ENCODE measurements around the gene ABI1.

DNA sequence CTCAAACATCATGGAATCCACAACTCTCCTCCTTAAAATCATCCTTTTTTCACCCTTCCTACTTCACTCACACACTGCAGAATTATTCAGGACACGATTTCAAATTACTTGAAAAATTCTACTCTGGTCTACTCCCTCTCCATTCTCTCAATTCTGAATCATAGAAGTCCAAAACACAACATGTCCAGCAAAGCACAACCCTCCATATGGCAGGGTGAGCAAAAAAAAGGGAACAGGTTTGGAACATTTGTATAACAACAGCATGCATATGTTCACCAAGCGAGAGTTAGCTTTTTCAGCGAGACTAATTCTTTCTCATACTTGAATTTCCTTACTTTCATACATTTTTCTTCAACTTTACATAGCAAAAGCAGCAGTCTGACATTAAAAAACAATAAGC is 73.4 kb downstream of the ABI1 start:
- TF ChIP-seq ZFX (CRISPR knock-in tag; IDR thresholded peaks at IDR 0.05) (no peak), ZNF561 (CRISPR knock-in tag; conservative IDR thresholded peaks at IDR 0.05) (no peak), TBP (optimal IDR thresholded peaks at IDR 0.05; ENCODE audit: low read depth, low read length) (no peak), ZZZ3 (IDR thresholded peaks at IDR 0.05) (no peak), ZBED1 (IDR thresholded peaks at IDR 0.05) (no peak), ZNF24 (IDR thresholded peaks at IDR 0.05) (no peak), ZNF184 (CRISPR knock-in tag; IDR thresholded peaks at IDR 0.05) (no peak)
- TF ChIP-seq, protein P1, sequence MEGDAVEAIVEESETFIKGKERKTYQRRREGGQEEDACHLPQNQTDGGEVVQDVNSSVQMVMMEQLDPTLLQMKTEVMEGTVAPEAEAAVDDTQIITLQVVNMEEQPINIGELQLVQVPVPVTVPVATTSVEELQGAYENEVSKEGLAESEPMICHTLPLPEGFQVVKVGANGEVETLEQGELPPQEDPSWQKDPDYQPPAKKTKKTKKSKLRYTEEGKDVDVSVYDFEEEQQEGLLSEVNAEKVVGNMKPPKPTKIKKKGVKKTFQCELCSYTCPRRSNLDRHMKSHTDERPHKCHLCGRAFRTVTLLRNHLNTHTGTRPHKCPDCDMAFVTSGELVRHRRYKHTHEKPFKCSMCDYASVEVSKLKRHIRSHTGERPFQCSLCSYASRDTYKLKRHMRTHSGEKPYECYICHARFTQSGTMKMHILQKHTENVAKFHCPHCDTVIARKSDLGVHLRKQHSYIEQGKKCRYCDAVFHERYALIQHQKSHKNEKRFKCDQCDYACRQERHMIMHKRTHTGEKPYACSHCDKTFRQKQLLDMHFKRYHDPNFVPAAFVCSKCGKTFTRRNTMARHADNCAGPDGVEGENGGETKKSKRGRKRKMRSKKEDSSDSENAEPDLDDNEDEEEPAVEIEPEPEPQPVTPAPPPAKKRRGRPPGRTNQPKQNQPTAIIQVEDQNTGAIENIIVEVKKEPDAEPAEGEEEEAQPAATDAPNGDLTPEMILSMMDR (IDR thresholded peaks at IDR 0.05 in 2 of 3, conservative IDR thresholded peaks at IDR 0.05 in 1 of 3; ENCODE audit: insufficient read depth in 2 of 3, low read depth in 1 of 3, low read length in 3 of 3), result no peak
- TF ChIP-seq, protein P2, sequence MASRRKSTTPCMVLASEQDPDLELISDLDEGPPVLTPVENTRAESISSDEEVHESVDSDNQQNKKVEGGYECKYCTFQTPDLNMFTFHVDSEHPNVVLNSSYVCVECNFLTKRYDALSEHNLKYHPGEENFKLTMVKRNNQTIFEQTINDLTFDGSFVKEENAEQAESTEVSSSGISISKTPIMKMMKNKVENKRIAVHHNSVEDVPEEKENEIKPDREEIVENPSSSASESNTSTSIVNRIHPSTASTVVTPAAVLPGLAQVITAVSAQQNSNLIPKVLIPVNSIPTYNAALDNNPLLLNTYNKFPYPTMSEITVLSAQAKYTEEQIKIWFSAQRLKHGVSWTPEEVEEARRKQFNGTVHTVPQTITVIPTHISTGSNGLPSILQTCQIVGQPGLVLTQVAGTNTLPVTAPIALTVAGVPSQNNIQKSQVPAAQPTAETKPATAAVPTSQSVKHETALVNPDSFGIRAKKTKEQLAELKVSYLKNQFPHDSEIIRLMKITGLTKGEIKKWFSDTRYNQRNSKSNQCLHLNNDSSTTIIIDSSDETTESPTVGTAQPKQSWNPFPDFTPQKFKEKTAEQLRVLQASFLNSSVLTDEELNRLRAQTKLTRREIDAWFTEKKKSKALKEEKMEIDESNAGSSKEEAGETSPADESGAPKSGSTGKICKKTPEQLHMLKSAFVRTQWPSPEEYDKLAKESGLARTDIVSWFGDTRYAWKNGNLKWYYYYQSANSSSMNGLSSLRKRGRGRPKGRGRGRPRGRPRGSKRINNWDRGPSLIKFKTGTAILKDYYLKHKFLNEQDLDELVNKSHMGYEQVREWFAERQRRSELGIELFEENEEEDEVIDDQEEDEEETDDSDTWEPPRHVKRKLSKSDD (conservative IDR thresholded peaks at IDR 0.05; ENCODE audit: low read length), result no peak
- TF ChIP-seq, protein P3, sequence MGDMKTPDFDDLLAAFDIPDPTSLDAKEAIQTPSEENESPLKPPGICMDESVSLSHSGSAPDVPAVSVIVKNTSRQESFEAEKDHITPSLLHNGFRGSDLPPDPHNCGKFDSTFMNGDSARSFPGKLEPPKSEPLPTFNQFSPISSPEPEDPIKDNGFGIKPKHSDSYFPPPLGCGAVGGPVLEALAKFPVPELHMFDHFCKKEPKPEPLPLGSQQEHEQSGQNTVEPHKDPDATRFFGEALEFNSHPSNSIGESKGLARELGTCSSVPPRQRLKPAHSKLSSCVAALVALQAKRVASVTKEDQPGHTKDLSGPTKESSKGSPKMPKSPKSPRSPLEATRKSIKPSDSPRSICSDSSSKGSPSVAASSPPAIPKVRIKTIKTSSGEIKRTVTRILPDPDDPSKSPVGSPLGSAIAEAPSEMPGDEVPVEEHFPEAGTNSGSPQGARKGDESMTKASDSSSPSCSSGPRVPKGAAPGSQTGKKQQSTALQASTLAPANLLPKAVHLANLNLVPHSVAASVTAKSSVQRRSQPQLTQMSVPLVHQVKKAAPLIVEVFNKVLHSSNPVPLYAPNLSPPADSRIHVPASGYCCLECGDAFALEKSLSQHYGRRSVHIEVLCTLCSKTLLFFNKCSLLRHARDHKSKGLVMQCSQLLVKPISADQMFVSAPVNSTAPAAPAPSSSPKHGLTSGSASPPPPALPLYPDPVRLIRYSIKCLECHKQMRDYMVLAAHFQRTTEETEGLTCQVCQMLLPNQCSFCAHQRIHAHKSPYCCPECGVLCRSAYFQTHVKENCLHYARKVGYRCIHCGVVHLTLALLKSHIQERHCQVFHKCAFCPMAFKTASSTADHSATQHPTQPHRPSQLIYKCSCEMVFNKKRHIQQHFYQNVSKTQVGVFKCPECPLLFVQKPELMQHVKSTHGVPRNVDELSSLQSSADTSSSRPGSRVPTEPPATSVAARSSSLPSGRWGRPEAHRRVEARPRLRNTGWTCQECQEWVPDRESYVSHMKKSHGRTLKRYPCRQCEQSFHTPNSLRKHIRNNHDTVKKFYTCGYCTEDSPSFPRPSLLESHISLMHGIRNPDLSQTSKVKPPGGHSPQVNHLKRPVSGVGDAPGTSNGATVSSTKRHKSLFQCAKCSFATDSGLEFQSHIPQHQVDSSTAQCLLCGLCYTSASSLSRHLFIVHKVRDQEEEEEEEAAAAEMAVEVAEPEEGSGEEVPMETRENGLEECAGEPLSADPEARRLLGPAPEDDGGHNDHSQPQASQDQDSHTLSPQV (IDR thresholded peaks at IDR 0.05), result no peak
- TF ChIP-seq, protein P4, sequence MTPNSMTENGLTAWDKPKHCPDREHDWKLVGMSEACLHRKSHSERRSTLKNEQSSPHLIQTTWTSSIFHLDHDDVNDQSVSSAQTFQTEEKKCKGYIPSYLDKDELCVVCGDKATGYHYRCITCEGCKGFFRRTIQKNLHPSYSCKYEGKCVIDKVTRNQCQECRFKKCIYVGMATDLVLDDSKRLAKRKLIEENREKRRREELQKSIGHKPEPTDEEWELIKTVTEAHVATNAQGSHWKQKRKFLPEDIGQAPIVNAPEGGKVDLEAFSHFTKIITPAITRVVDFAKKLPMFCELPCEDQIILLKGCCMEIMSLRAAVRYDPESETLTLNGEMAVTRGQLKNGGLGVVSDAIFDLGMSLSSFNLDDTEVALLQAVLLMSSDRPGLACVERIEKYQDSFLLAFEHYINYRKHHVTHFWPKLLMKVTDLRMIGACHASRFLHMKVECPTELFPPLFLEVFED (CRISPR knock-in tag; conservative IDR thresholded peaks at IDR 0.05), result no peak
